Uterus (tissue), 2 donors: ENCODE measurements around the gene CBR4.
"Not testable (repeated sequence)": the region's sequence is repeated elsewhere in the genome, so short reads cannot be mapped to it uniquely, and the experiment has no call there.

ENCODE experiments used
- CTCF ChIP-seq, 4 experiments: fragments of 200-600 bp in 2 of 4; fragments of 450-650 bp in 2 of 4; sonication (generic) in 2 of 4; IDR thresholded peaks; one replicate each; pipeline ENCODE4 v1.5.1; 2016 to 2019; ENCODE audit warnings: antibody characterized with exemption in 4 of 4, mild to moderate bottlenecking in 2 of 4, moderate library complexity in 1 of 4
- POLR2A ChIP-seq, 2 donors: fragments of 450-650 bp; IDR thresholded peaks; one replicate each; pipeline ENCODE4 v1.6.1; 2016; ENCODE audit warnings: antibody characterized with exemption in 2 of 2, mild to moderate bottlenecking in 1 of 2, moderate library complexity in 1 of 2

DNA sequence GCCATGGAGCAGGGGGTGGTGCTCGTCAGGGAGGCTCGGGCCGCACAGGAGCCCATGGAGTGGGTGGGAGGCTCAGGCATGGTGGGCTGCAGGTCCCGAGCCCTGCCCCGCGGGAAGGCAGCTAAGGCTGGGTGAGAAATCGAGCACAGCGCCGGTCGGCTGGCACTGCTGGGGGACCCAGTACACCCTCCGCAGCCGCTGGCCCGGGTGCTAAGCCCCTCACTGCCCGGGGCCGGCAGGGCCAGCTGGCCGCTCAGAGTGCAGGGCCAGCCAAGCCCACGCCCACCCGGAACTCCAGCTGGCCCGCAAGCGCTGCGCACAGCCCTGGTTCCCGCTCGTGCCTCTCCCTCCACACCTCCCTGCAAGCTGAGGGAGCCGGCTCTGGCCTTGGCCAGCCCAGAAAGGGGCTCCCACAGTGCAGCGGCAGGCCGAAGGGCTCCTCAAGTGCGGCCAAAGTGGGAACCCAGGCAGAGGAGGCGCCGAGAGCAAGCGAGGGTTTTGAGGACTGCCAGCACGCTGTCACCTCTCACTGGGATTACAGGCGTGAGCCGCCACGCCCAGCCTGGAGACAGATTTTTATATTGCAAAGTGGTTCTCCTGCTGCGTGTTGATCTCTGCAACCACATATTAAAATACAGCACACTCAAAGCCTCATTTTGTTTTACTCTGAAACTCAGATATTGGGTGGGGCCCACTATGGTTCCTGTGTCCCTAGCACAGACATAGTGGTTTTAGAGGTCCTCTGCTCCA lies 26.0 kb upstream of the CBR4 start:
- not testable (repeated sequence) for TF ChIP-seq CTCF, POLR2A (IDR thresholded peaks at IDR 0.05)
